K562 (cell line): ENCODE results near the gene RTF2. TPM values are rescaled to one million over a fixed set of nuclear protein-coding genes. Genes with fewer than 3 reads are reported as not detected.
A peak's percentile ranks its signal among the peaks of the same experiment; 100 is the strongest.

Source experiments
- C11orf30 ChIP-seq: fragments of 450-650 bp; IDR thresholded peaks from 2 replicates; pipeline ENCODE4 v1.6.1; 2016; ENCODE audit warnings: low read depth, mild to moderate bottlenecking
- FOSL1 ChIP-seq: fragments of 200-800 bp; sonication (Bioruptor generic); conservative IDR thresholded peaks from 2 replicates; pipeline ENCODE4 v1.6.1; 2016; ENCODE audit warnings: missing genetic modification characterization, missing compliant biosample characterization
- GABPB2 ChIP-seq: fragments of 250-450 bp; sonication (Bioruptor Pico); conservative IDR thresholded peaks from 2 replicates; pipeline ENCODE4 v1.5.1; 2021; ENCODE audit warnings: mild to moderate bottlenecking
- ILF3 ChIP-seq: fragments of 450-650 bp; IDR thresholded peaks from 2 replicates; pipeline ENCODE4 v1.6.1; 2018; ENCODE audit warnings: antibody characterized with exemption, mild to moderate bottlenecking, moderate library complexity, borderline replicate concordance
- KDM1A ChIP-seq, 2 experiments: fragments of 450-650 bp; IDR thresholded peaks; 2 replicates each; pipeline ENCODE4 v1.6.1; 2016; ENCODE audit warnings: mild to moderate bottlenecking in 2 of 2
- POLR2H ChIP-seq: IDR thresholded peaks from 2 replicates; pipeline ENCODE4 v1.6.1; 2016; ENCODE audit warnings: missing genetic modification characterization, low read depth, mild to moderate bottlenecking, control low read depth, missing compliant biosample characterization, moderate library complexity
- SNIP1 ChIP-seq: fragments of 450-650 bp; IDR thresholded peaks from 2 replicates; pipeline ENCODE4 v1.7.1; 2017; ENCODE audit warnings: low read depth, mild to moderate bottlenecking
- TEAD2 ChIP-seq: fragments of 450-650 bp; IDR thresholded peaks from 2 replicates; pipeline ENCODE4 v1.6.1; 2016; ENCODE audit warnings: missing genetic modification characterization, control low read depth, missing compliant biosample characterization
- TGIF2 ChIP-seq: sonication (generic); formaldehyde crosslinking; IDR thresholded peaks from 2 replicates; pipeline ENCODE4 v1.8.1; 2022; ENCODE audit warnings: mild to moderate bottlenecking, missing genetic modification reagents, moderate library complexity
- XRCC3 ChIP-seq: fragments of 450-650 bp; IDR thresholded peaks from 2 replicates; pipeline ENCODE4 v1.6.1; 2017; ENCODE audit warnings: mild to moderate bottlenecking, moderate library complexity
- ZNF324 ChIP-seq: fragments of 250-450 bp; sonication (Bioruptor Pico); IDR thresholded peaks from 2 replicates; pipeline ENCODE4 v1.4.0; 2020; ENCODE audit warnings: mild to moderate bottlenecking
- polyA plus RNA-seq, 8 experiments: library from polyadenylated mRNA; depleted of rRNA in 4 of 8; stranded (reverse) in 5 of 8; unstranded in 3 of 8; fragments of >200 nt; fragmentation: Nextera tagmentation in 2 of 8; fragmentation: Illumina TruSeq in 1 of 8; extraction: Ambion mirVana in 2 of 8; extraction: Trizol in 1 of 8; gene quantifications; 2 replicates each; pipeline versions ENCODE4 v1.2.1 to v1.2.3, GENCODE V29; 2011 to 2014; ENCODE audit warnings: inconsistent platforms in 1 of 8, missing spikeins in 1 of 8
- total RNA-seq, 7 experiments: library from RNA; depleted of rRNA in 6 of 7; stranded (reverse); fragments of >200 nt in 6 of 7; fragmentation: Illumina TruSeq in 2 of 7; extraction: Trizol in 2 of 7; gene quantifications; 2 replicates each; pipeline versions ENCODE4 v1.2.1 to v1.2.3, GENCODE V29; 2011 to 2021; ENCODE audit warnings: low replicate concordance in 1 of 7
- TF ChIP-seq, protein P1 (sequence below): sonication (generic); formaldehyde crosslinking; IDR thresholded peaks from 2 replicates; pipeline ENCODE4 v1.8.0; 2022; ENCODE audit warnings: missing genetic modification reagents, mild to moderate bottlenecking, borderline replicate concordance
- TF ChIP-seq, protein P2 (sequence below): fragments of 450-650 bp; formaldehyde crosslinking; conservative IDR thresholded peaks from 2 replicates; pipeline ENCODE4 v1.4.0; 2022; ENCODE audit warnings: mild to moderate bottlenecking, missing genetic modification characterization
- TF ChIP-seq, protein P3 (sequence below): IDR thresholded peaks from 2 replicates; pipeline ENCODE4 v1.6.1; 2014; ENCODE audit warnings: antibody characterized with exemption
- TF ChIP-seq, protein P4 (sequence below): fragments of 250-450 bp; sonication (Bioruptor Pico); IDR thresholded peaks from 2 replicates; pipeline ENCODE4 v1.5.1; 2021; ENCODE audit warnings: mild to moderate bottlenecking
- TF ChIP-seq, protein P5 (sequence below): IDR thresholded peaks from 3 replicates; pipeline ENCODE4 v1.6.1; 2011; ENCODE audit warnings: borderline replicate concordance, mild to moderate bottlenecking, moderate library complexity; ENCODE audit not compliant: insufficient read length; ENCODE audit errors: extremely low read depth
- TF ChIP-seq, protein P6 (sequence below): fragments of 250-450 bp; sonication (Bioruptor Pico); IDR thresholded peaks from 2 replicates; pipeline ENCODE4 v1.5.0; 2020; ENCODE audit warnings: mild to moderate bottlenecking, borderline replicate concordance

The RTF2 gene
- total and polyA plus RNA-seq, 9 of the 15 experiments (the other 6 are each of a cell fraction or from before 2014, with no cell fraction given): 67.0 to 177 (median 84.9) TPM

DNA sequence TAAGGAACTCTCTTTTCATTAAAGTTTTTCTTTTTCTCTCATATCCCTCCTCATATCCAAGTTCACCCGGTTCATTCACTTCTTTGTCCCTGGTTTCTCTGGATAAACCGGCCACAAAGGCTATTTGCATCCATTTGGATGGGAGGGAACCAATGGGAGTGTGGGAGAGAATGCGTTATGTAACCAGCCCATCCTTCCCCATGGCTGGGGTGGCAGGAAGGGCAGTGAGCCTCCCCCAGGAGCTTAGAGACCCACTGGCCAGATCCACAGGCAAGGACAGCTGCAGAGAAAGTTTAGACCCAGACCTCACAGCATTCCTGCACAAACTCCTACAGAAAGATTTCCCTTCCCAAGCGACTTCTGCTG lies 45.6 kb upstream of the RTF2 start (continued):
- 0 out of 4 replicates have a peak, but pooled peaks of 1 of the 2 experiments have one; percentile 5 for TF ChIP-seq KDM1A (IDR thresholded peaks at IDR 0.05)
- TF ChIP-seq ILF3: no peak
- TF ChIP-seq, protein P1, sequence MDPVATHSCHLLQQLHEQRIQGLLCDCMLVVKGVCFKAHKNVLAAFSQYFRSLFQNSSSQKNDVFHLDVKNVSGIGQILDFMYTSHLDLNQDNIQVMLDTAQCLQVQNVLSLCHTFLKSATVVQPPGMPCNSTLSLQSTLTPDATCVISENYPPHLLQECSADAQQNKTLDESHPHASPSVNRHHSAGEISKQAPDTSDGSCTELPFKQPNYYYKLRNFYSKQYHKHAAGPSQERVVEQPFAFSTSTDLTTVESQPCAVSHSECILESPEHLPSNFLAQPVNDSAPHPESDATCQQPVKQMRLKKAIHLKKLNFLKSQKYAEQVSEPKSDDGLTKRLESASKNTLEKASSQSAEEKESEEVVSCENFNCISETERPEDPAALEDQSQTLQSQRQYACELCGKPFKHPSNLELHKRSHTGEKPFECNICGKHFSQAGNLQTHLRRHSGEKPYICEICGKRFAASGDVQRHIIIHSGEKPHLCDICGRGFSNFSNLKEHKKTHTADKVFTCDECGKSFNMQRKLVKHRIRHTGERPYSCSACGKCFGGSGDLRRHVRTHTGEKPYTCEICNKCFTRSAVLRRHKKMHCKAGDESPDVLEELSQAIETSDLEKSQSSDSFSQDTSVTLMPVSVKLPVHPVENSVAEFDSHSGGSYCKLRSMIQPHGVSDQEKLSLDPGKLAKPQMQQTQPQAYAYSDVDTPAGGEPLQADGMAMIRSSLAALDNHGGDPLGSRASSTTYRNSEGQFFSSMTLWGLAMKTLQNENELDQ: no peak
- peak; percentile 27; the same call in 1 of the 2 replicates for TF ChIP-seq FOSL1 (tag)
- TF ChIP-seq, protein P2, sequence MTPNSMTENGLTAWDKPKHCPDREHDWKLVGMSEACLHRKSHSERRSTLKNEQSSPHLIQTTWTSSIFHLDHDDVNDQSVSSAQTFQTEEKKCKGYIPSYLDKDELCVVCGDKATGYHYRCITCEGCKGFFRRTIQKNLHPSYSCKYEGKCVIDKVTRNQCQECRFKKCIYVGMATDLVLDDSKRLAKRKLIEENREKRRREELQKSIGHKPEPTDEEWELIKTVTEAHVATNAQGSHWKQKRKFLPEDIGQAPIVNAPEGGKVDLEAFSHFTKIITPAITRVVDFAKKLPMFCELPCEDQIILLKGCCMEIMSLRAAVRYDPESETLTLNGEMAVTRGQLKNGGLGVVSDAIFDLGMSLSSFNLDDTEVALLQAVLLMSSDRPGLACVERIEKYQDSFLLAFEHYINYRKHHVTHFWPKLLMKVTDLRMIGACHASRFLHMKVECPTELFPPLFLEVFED (CRISPR knock-in tag): no peak
- no peak for TF ChIP-seq ZNF324
- TF ChIP-seq, protein P3, sequence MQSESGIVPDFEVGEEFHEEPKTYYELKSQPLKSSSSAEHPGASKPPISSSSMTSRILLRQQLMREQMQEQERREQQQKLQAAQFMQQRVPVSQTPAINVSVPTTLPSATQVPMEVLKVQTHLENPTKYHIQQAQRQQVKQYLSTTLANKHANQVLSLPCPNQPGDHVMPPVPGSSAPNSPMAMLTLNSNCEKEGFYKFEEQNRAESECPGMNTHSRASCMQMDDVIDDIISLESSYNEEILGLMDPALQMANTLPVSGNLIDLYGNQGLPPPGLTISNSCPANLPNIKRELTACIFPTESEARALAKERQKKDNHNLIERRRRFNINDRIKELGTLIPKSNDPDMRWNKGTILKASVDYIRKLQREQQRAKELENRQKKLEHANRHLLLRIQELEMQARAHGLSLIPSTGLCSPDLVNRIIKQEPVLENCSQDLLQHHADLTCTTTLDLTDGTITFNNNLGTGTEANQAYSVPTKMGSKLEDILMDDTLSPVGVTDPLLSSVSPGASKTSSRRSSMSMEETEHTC: no peak
- no peak for TF ChIP-seq GABPB2 (CRISPR knock-in tag)
- TF ChIP-seq, protein P4, sequence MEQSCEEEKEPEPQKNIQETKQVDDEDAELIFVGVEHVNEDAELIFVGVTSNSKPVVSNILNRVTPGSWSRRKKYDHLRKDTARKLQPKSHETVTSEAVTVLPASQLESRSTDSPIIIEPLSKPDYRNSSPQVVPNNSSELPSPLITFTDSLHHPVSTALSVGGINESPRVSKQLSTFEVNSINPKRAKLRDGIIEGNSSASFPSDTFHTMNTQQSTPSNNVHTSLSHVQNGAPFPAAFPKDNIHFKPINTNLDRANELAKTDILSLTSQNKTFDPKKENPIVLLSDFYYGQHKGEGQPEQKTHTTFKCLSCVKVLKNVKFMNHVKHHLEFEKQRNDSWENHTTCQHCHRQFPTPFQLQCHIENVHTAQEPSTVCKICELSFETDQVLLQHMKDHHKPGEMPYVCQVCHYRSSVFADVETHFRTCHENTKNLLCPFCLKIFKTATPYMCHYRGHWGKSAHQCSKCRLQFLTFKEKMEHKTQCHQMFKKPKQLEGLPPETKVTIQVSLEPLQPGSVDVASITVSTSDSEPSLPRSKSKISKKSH (CRISPR knock-in tag): no peak
- TF ChIP-seq, protein P5, sequence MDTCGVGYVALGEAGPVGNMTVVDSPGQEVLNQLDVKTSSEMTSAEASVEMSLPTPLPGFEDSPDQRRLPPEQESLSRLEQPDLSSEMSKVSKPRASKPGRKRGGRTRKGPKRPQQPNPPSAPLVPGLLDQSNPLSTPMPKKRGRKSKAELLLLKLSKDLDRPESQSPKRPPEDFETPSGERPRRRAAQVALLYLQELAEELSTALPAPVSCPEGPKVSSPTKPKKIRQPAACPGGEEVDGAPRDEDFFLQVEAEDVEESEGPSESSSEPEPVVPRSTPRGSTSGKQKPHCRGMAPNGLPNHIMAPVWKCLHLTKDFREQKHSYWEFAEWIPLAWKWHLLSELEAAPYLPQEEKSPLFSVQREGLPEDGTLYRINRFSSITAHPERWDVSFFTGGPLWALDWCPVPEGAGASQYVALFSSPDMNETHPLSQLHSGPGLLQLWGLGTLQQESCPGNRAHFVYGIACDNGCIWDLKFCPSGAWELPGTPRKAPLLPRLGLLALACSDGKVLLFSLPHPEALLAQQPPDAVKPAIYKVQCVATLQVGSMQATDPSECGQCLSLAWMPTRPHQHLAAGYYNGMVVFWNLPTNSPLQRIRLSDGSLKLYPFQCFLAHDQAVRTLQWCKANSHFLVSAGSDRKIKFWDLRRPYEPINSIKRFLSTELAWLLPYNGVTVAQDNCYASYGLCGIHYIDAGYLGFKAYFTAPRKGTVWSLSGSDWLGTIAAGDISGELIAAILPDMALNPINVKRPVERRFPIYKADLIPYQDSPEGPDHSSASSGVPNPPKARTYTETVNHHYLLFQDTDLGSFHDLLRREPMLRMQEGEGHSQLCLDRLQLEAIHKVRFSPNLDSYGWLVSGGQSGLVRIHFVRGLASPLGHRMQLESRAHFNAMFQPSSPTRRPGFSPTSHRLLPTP: no peak
- TF ChIP-seq TEAD2 (tag): no peak
- no peak for TF ChIP-seq SNIP1
- TF ChIP-seq C11orf30: no peak
- no peak for TF ChIP-seq POLR2H (tag)
- TF ChIP-seq TGIF2 (CRISPR knock-in tag): no peak
- no peak for TF ChIP-seq XRCC3
- TF ChIP-seq, protein P6, sequence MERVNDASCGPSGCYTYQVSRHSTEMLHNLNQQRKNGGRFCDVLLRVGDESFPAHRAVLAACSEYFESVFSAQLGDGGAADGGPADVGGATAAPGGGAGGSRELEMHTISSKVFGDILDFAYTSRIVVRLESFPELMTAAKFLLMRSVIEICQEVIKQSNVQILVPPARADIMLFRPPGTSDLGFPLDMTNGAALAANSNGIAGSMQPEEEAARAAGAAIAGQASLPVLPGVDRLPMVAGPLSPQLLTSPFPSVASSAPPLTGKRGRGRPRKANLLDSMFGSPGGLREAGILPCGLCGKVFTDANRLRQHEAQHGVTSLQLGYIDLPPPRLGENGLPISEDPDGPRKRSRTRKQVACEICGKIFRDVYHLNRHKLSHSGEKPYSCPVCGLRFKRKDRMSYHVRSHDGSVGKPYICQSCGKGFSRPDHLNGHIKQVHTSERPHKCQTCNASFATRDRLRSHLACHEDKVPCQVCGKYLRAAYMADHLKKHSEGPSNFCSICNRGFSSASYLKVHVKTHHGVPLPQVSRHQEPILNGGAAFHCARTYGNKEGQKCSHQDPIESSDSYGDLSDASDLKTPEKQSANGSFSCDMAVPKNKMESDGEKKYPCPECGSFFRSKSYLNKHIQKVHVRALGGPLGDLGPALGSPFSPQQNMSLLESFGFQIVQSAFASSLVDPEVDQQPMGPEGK (CRISPR knock-in tag): no peak
